ENCODE measurements around the gene FALEC. TPM values are rescaled to one million over a fixed set of nuclear protein-coding genes. Genes with fewer than 3 reads are reported as not detected.

Gene FALEC
- not detected for total RNA-seq

DNA sequence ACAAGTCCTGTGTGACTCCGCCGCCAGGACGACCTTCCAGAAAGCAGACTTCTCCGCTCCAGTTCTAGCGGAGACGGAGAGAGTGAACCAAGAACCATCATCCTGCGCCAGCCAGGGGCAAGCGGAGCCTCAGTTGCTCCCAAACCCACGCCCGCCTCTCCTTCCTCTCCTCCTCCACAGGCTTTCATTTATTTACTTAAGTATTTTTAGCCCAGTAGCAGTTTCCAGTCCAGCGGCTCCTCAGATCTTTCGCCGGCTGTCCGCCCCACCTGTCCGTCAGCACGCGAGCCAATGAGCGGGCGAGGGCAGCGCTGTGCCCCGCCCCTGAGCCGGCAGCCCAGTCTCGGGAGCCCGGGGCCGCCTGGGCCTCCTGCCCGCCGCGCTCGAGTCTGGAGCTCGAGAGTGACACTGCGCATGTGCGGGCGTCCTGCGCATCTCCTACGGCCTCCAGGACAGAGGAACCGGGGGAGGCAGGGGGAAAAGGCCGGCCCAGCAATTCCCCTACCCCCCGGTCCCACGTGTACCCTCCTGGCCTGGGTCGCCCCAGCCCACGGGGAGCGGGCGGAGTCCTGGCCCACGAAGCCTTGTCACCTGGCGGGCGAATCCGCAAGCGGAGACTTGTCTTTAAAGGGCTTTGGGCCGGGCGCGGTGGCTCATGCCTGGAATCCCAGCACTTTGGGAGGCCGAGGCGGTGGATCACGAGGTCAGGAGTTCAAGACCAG lies at the start of gene FALEC:
TSS of gene FALEC (plus strand) at position 425 of the 722 bp plus-strand sequence.
- Mint-ChIP-seq H3K27ac (peak within 1 kb of the TSS; percentile 33), H3K9me3 (no peaks in the 10 kb centered on the region), H3K27me3 (no peaks in the 10 kb centered on the region), H3K36me3 (no peaks in the 10 kb centered on the region), H3K4me1 (ENCODE audit: low read depth) (peaks cover 11% of the 10 kb centered on the region), H3K4me3 (peak within 1 kb of the TSS; percentile 83)
- peak; percentile 94 for DNase-seq
- POLR2A ChIA-PET = interaction anchor here (0.6 to 2.2 kb wide), 10 partner anchors 14 to 878 kb away, joined by 3 to 11 read pairs (median 3); partner anchors contain the start of genes APH1A, RPRD2 and TARS2
- CTCF ChIA-PET = interaction anchor here (0.6 to 4.0 kb wide), 10 partner anchors 11 to 260 kb away, joined by 3 to 32 read pairs (median 6); no protein-coding TSS in a partner anchor
- intact Hi-C loops (cut with micrococcal nuclease) = loop anchor here (1.0 to 10.0 kb wide), 4 partner anchors 17 to 261 kb away; partner anchors contain the start of genes CA14 and TARS2

DNA sequence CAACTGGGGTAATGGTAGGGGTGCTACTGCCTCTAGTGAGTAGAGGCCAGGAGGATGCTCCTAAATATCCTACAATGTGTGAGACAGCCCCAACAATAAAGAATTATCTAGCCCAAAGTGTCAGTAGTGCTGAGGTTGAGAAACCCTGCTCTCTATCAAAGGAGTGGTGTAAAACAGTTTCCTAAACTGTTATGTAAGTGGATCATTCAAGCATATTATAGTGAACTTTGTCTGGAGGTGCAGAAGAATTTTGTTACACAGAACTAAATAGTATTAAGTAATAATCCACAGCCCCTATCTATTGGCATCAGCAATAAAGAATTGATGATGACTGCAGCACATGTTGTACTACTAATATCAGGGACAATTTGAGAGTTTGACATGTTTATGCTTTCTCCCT lies 48.6 kb upstream of the FALEC start:
- POLR2A ChIA-PET = no interaction called here
- no peak overlapping the region for H3K4me3 Mint-ChIP-seq
- intact Hi-C loops (cut with micrococcal nuclease) = no loop called here
- H3K9me3 Mint-ChIP-seq = no peaks in the 10 kb centered on the region
- CTCF ChIA-PET = interaction anchor here (0.6 kb wide), 1 partner anchor 62 kb away, joined by 3 read pairs; no protein-coding TSS in a partner anchor
- no peak overlapping the region for H3K27ac Mint-ChIP-seq
- H3K27me3 Mint-ChIP-seq = no peaks in the 10 kb centered on the region
- DNase-seq = no peak
- peaks cover 28% of the 10 kb centered on the region for H3K36me3 Mint-ChIP-seq
- peaks cover 4% of the 10 kb centered on the region for H3K4me1 Mint-ChIP-seq (ENCODE audit: low read depth)

DNA sequence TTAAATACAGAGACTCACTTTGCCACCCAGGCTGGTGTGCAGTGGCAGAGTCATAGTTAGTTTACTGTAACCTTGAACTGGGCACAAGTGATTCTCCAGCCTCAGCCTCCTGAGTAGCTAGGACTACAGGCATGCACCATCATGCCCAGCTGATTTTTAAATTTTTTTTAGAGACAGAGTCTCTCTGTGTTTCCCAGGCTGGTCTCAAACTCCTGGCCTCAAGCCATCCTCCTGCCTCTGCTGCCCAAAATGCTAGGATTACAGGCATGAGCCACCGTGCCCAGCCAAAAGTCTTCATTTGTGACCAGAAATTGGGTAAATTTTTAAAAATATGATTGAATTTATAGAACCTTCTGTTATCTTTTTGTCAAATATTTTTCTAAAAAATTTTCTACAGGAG lies 46.3 kb upstream of the FALEC start:
- Mint-ChIP-seq H3K27me3 (no peaks in the 10 kb centered on the region), H3K27ac (no peak overlapping the region), H3K4me1 (ENCODE audit: low read depth) (peaks cover 2% of the 10 kb centered on the region), H3K36me3 (peaks cover 32% of the 10 kb centered on the region), H3K4me3 (no peak overlapping the region), H3K9me3 (no peaks in the 10 kb centered on the region)
- intact Hi-C loops (cut with micrococcal nuclease) = no loop called here
- ChIA-PET POLR2A (no interaction called here), CTCF (interaction anchor here (0.6 kb wide), 1 partner anchor 630 kb away, joined by 3 read pairs; no protein-coding TSS in a partner anchor)
- no peak for DNase-seq

DNA sequence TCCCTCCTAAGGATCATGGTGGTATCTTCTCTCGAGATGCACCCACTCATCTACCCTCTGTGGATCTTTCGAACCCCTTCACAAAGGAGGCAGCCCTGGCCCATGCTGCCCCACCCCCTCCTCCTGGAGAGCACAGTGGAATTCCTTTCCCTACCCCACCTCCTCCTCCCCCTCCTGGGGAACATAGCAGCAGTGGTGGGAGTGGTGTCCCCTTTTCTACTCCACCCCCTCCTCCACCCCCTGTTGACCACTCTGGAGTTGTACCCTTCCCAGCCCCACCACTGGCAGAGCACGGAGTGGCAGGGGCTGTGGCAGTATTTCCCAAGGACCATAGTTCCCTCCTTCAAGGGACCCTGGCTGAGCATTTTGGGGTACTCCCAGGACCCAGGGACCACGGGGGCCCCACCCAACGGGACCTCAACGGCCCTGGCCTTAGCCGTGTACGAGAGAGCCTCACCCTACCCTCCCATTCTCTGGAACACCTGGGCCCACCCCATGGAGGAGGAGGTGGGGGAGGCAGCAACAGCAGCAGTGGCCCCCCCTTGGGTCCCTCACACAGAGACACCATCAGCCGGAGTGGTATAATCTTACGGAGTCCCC lies 42.9 kb upstream of the FALEC start:
- Mint-ChIP-seq H3K4me3 (no peak overlapping the region), H3K9me3 (no peaks in the 10 kb centered on the region), H3K27ac (no peak overlapping the region), H3K36me3 (peaks cover 22% of the 10 kb centered on the region), H3K4me1 (ENCODE audit: low read depth) (peaks cover 11% of the 10 kb centered on the region), H3K27me3 (no peaks in the 10 kb centered on the region)
- DNase-seq = no peak
- CTCF ChIA-PET = no interaction called here
- POLR2A ChIA-PET = no interaction called here
- intact Hi-C loops (cut with micrococcal nuclease) = no loop called here

DNA sequence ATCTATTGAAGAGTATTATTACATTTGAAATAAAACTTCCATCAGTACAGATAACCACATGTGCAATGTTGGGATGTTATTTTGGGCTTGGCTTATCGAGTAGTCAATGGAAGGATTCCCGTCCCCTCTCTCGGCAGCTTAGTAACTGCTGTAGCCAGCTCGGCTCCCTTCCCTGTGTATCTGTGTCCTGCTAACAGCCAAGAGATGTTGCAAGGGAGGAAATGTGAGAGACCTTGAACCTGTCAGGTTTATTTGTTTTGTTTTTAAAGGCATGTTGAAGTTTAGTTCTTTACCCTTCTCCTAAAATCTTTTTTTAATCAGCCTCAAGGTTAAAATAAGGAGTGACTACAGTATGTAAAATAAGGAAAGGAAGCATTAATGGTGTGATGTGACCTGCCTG lies 41.9 kb upstream of the FALEC start:
- no peak overlapping the region for H3K27ac Mint-ChIP-seq

DNA sequence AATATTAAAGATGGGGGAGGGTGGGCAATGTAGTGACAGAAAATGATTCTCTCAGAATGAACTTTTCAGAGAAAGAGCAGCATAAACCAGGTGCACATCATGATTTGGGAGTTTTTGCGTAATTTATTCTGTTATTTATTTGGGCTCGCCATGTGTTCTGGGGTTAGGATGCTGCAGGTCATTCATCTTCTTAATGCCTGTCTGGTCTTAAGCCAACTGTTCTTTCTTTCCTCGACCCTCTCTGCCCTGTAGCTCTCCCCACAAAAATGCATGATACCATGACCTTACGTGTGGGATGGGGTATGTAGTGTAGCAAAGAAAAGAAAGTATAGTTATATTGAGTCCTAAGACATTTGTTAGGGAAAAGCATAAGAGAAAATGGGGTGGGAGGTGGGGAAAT lies 40.7 kb upstream of the FALEC start:
- Mint-ChIP-seq H3K27me3 (no peaks in the 10 kb centered on the region), H3K27ac (no peak overlapping the region), H3K9me3 (no peaks in the 10 kb centered on the region), H3K4me1 (ENCODE audit: low read depth) (peaks cover 11% of the 10 kb centered on the region), H3K36me3 (peaks cover 22% of the 10 kb centered on the region), H3K4me3 (no peak overlapping the region)
- ChIA-PET CTCF (no interaction called here), POLR2A (no interaction called here)
- intact Hi-C loops (cut with micrococcal nuclease) = no loop called here
- no peak for DNase-seq

More for the DNA sequence above, 41.9 kb upstream of the FALEC start:
- POLR2A ChIA-PET = no interaction called here
- intact Hi-C loops (cut with micrococcal nuclease) = no loop called here
- CTCF ChIA-PET = no interaction called here
- H3K36me3 Mint-ChIP-seq = peaks cover 22% of the 10 kb centered on the region
- no peaks in the 10 kb centered on the region for H3K27me3 Mint-ChIP-seq
- DNase-seq = no peak
- H3K4me3 Mint-ChIP-seq = no peak overlapping the region
- H3K4me1 Mint-ChIP-seq (ENCODE audit: low read depth) = peaks cover 11% of the 10 kb centered on the region
- H3K9me3 Mint-ChIP-seq = no peaks in the 10 kb centered on the region

DNA sequence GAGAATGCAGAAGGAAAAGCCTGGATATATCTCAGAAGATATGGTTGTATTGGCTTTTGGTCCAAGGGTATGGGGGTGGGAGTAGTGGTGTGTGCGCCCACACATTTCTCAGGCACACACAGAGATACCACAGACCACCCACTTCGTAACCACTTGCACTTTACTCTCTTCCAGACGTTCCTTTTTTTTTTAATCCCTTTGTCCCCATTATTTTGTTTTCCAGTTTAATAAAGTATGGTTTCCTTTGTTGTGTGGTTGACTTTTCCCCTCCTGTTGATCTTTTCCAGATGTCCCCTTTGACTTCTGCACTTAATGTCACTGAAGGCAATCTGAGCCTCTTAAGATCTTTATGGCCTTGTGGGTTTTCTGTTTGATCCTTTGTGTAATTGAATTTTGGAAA lies 38.8 kb upstream of the FALEC start:
- ChIA-PET POLR2A (no interaction called here), CTCF (no interaction called here)
- DNase-seq = no peak
- no peaks in the 10 kb centered on the region for H3K9me3 Mint-ChIP-seq
- H3K36me3 Mint-ChIP-seq = peaks cover 8% of the 10 kb centered on the region
- intact Hi-C loops (cut with micrococcal nuclease) = no loop called here
- H3K27ac Mint-ChIP-seq = no peak overlapping the region
- no peak overlapping the region for H3K4me3 Mint-ChIP-seq
- H3K27me3 Mint-ChIP-seq = no peaks in the 10 kb centered on the region
- peaks cover 11% of the 10 kb centered on the region for H3K4me1 Mint-ChIP-seq (ENCODE audit: low read depth)

DNA sequence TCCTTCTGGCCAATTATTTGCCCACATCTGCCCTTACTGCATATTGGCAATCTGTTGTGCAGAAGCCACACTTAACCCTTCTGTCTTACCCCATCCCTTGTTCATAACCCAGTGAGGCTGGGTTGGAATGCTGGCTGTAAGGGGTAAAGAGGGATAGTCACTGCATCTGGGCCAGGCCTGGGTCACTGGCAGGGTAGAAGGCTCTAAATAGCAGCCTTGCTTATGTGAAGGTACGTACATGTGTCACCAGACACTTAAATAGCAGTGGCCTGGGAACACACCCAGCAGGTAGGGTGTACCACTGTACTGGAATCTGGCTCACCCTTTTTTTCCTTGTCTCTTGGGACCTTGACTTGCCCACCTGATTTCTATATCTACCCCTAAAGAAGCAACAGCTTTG lies 38.2 kb upstream of the FALEC start:
- no peaks in the 10 kb centered on the region for H3K9me3 Mint-ChIP-seq
- no peak for DNase-seq
- POLR2A ChIA-PET = no interaction called here
- no peak overlapping the region for H3K27ac Mint-ChIP-seq
- H3K4me3 Mint-ChIP-seq = no peak overlapping the region
- intact Hi-C loops (cut with micrococcal nuclease) = no loop called here
- no peaks in the 10 kb centered on the region for H3K27me3 Mint-ChIP-seq
- H3K36me3 Mint-ChIP-seq = peaks cover 2% of the 10 kb centered on the region
- CTCF ChIA-PET = no interaction called here
- peaks cover 11% of the 10 kb centered on the region for H3K4me1 Mint-ChIP-seq (ENCODE audit: low read depth)

DNA sequence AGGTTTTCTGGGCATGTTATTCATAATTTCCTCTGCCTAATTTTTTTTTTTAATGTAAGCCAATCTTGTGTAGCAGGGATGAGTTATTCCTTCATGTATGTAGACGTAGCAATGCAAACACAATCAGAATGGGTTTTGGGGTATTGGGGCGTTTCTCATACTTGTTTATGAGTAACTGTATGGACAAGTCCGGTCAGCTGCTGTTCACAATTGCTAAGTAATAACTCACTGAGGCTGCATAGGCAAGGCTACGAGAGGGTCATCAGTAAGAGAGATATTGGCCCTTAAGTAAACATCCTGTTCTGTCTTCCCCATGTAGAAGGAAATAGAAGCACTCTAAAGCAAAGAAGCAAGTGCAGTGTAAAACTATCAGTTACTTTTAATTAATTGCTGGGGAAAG lies 37.8 kb upstream of the FALEC start:
- no peak for DNase-seq
- intact Hi-C loops (cut with micrococcal nuclease) = no loop called here
- ChIA-PET POLR2A (no interaction called here), CTCF (no interaction called here)
- Mint-ChIP-seq H3K27me3 (no peaks in the 10 kb centered on the region), H3K4me3 (no peak overlapping the region), H3K4me1 (ENCODE audit: low read depth) (peaks cover 11% of the 10 kb centered on the region), H3K9me3 (no peaks in the 10 kb centered on the region), H3K27ac (no peak overlapping the region), H3K36me3 (no peaks in the 10 kb centered on the region)

DNA sequence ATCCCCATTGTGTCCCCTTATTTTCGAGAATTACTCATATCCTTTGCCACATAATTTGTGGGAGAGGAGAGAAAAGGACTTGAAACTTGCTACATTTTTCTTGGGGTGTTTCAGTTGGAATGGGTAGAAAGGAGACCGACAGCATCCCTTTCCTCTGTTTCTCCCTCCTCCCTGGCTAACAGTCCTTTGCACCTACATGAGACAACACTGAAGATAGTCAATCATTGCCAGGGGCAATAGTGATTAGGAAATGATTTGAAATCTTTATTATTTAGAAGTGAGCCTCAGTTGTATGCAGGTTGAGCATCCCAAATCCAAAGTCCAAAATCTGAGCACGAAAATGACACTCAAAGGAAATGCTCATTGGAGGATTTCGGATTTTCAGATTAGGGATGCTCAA lies 36.2 kb upstream of the FALEC start:
- H3K27me3 Mint-ChIP-seq = no peaks in the 10 kb centered on the region
- ChIA-PET POLR2A (interaction anchor here (0.6 kb wide), 1 partner anchor 105 kb away, joined by 4 read pairs; no protein-coding TSS in a partner anchor), CTCF (no interaction called here)
- H3K9me3 Mint-ChIP-seq = no peaks in the 10 kb centered on the region
- H3K36me3 Mint-ChIP-seq = no peaks in the 10 kb centered on the region
- no peak overlapping the region for H3K4me3 Mint-ChIP-seq
- H3K27ac Mint-ChIP-seq = no peak overlapping the region
- peaks cover 11% of the 10 kb centered on the region for H3K4me1 Mint-ChIP-seq (ENCODE audit: low read depth)
- DNase-seq = no peak
- intact Hi-C loops (cut with micrococcal nuclease) = no loop called here

DNA sequence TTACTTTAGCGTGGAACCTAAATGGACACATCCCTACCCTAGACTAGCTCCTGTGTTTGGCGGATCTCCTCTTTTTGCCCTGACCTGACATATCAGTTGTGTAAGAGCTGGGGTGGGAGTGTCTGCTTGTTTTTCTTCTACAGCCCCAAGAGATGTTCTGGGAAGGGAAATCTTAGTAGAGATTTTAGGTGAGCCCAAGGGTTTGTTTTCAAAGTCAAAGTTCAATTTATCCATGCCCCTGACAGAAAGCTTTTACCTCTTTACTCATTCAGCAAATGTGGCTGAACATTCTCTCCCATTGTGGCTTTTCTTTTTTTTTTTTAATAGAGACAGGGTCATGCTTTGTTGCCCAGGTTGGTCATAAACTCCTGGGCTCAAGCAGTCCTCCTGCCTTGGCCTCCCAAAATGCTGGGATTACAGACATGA lies 35.6 kb upstream of the FALEC start:
- H3K4me1 Mint-ChIP-seq (ENCODE audit: low read depth) = peaks cover 14% of the 10 kb centered on the region
- no peaks in the 10 kb centered on the region for H3K36me3 Mint-ChIP-seq
- POLR2A ChIA-PET = interaction anchor here (0.6 kb wide), 1 partner anchor 106 kb away, joined by 4 read pairs; no protein-coding TSS in a partner anchor
- DNase-seq = no peak
- H3K4me3 Mint-ChIP-seq = no peak overlapping the region
- no peaks in the 10 kb centered on the region for H3K9me3 Mint-ChIP-seq
- no peak overlapping the region for H3K27ac Mint-ChIP-seq
- CTCF ChIA-PET = no interaction called here
- H3K27me3 Mint-ChIP-seq = no peaks in the 10 kb centered on the region
- intact Hi-C loops (cut with micrococcal nuclease) = loop anchor here (10.0 kb wide), 1 partner anchor 495 kb away; the partner anchor contains the start of gene CERS2

DNA sequence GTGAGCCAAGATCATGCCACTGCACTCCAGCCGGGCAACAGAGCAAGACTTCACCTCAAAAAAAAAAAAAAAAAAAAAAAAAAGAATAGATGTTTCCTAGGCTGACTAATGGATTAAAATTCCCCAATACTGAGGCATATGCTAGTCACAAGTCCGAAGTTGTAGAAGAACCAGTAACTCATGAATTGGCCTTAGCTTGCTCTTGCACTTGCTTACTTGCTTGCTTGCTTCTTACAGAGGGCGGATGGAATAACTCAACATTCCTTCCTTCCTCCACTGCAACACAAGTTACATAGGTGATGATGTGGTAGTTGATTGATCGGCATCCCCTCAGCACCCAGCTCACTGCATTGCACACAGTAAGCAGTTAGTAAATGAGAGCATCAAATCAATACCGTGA lies 31.1 kb upstream of the FALEC start:
- Mint-ChIP-seq H3K36me3 (peaks cover 8% of the 10 kb centered on the region), H3K4me3 (no peak overlapping the region), H3K4me1 (ENCODE audit: low read depth) (peaks cover 21% of the 10 kb centered on the region), H3K27me3 (no peaks in the 10 kb centered on the region), H3K9me3 (no peaks in the 10 kb centered on the region), H3K27ac (no peak overlapping the region)
- no peak for DNase-seq
- ChIA-PET POLR2A (no interaction called here), CTCF (no interaction called here)
- intact Hi-C loops (cut with micrococcal nuclease) = loop anchor here (10.0 kb wide), 1 partner anchor 490 kb away; the partner anchor contains the start of gene CERS2
